ENCODE measurements around the gene C11orf21.

The C11orf21 gene

DNA sequence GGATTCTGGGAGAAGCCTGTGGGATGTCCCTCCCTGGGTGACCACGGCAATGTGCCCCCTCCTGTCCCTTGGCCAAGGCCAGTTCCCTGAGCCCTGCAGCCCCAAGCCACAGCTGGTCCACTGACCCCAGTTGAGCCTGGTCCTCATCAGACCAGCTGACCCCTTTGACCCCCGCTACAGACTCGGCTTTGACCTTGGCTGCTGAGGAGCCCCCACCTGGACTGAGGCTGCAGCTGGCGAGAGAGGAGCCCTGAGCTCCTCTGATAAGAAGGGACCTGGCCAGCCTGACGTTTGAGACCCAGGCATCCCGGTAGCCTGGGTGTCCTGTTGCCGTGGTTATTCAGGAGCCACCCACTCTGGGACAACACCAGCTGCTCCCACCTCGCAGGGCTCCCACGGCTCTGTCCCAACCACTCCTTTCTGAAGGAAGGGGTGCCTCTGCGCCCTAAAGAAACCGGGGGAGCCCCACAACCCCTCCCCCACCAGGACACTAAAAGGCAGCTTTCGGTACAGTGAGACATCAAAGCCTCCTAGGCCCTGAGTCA is 34.3 kb downstream of the C11orf21 start:
- no peak for DNase-seq
- Histone ChIP-seq H3K27ac (no peak overlapping the region), H3K27me3 (peaks cover 0 to 66% of the 10 kb centered on the region in 2 donors), H3K4me3 (no peak overlapping the region), H3K9me3 (no peaks in the 10 kb centered on the region), H3K36me3 (no peaks in the 10 kb centered on the region), H3K4me1 (peaks cover 0 to 27% (median 21%) of the 10 kb centered on the region in 4 donors)
- TF ChIP-seq, protein P1, sequence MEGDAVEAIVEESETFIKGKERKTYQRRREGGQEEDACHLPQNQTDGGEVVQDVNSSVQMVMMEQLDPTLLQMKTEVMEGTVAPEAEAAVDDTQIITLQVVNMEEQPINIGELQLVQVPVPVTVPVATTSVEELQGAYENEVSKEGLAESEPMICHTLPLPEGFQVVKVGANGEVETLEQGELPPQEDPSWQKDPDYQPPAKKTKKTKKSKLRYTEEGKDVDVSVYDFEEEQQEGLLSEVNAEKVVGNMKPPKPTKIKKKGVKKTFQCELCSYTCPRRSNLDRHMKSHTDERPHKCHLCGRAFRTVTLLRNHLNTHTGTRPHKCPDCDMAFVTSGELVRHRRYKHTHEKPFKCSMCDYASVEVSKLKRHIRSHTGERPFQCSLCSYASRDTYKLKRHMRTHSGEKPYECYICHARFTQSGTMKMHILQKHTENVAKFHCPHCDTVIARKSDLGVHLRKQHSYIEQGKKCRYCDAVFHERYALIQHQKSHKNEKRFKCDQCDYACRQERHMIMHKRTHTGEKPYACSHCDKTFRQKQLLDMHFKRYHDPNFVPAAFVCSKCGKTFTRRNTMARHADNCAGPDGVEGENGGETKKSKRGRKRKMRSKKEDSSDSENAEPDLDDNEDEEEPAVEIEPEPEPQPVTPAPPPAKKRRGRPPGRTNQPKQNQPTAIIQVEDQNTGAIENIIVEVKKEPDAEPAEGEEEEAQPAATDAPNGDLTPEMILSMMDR (IDR thresholded peaks at IDR 0.05), result no peak
- intact Hi-C loops (cut with DNase I; ENCODE audit: low total_unique reads), result no loop called here

DNA sequence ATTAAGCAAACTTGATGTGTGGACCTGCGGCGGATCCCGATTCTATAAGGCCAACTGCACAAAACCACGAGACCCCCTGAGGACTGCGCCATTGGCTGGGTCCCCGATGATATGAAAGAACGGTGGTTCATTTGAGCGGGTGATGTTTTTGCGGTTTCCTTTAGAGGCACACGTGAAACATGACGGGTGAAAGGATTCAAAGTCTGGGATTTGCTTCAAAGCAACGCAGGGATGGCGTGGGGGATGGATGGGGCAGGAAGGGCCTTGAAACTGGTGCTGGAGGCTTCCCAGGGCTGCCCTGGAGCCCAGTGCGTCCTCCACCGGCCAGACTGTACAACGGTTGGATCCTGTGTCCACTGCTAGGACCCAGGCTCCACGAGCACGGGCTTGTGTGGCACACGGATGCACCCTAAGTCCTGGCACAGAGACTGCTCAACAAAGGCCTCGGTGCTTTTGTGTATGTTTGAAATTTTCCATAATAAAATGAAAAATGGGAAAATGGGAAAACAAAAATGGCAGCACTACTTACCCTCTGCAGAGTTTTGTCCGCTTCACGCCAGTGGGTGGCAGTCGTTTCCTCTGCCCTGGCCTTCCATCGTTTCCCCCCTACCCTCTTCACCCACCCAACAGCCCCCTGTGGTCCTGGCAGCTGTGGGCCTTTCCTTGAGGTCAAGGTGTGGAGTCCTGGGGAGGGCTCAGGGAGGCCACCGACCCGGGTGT is 35.0 kb downstream of the C11orf21 start:
- DNase-seq, result no peak
- TF ChIP-seq, protein P1 (IDR thresholded peaks at IDR 0.05), result no peak
- H3K4me3 ChIP-seq, result no peak overlapping the region
- H3K4me1 ChIP-seq, result peaks cover 0 to 27% (median 21%) of the 10 kb centered on the region in 4 donors
- no peaks in the 10 kb centered on the region for H3K9me3 ChIP-seq
- H3K27ac ChIP-seq, result no peak overlapping the region
- peaks cover 0 to 64% of the 10 kb centered on the region in 2 donors for H3K27me3 ChIP-seq
- intact Hi-C loops (cut with DNase I; ENCODE audit: low total_unique reads), result no loop called here
- no peaks in the 10 kb centered on the region for H3K36me3 ChIP-seq

DNA sequence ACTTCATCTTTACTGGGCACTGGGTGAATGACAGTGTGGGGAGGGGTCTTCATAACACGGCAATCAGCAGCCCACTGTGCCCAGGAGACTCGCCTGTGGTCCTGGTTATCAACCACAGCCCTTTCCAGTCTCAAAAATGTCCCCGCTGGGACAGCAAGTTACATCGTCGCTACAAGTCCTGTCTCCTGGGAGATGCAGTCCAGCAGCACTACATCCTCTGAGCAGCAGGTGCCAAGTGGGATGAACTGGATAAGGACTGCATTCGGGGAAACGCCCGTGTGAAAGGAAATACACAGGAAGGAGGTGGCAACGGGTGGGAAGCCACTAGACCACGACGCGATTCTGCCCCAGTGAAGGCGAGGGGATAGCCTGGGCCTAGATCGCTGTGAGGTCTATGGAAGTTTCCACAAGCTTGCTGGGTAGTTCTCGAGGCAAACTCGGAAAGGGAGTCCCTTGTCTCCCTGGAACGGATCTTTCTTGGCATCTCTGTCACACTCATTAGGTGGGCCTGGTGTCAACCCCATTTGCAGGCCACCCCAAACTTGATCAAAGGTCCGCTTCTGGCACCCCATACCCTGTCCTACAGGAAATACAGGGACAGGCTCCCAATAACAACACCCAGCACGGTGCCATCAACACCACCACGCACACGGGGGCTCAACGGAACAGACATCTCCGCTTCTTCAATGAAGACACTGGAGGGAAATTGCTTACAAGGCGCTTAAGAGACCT is 35.7 kb downstream of the C11orf21 start:
- intact Hi-C loops (cut with DNase I; ENCODE audit: low total_unique reads), result no loop called here
- Histone ChIP-seq H3K4me3 (no peak overlapping the region), H3K27me3 (peaks cover 0 to 64% of the 10 kb centered on the region in 2 donors), H3K36me3 (no peaks in the 10 kb centered on the region), H3K4me1 (peaks cover 0 to 24% (median 21%) of the 10 kb centered on the region in 4 donors), H3K27ac (no peak overlapping the region), H3K9me3 (no peaks in the 10 kb centered on the region)
- TF ChIP-seq, protein P1 (IDR thresholded peaks at IDR 0.05), result no peak
- no peak for DNase-seq

DNA sequence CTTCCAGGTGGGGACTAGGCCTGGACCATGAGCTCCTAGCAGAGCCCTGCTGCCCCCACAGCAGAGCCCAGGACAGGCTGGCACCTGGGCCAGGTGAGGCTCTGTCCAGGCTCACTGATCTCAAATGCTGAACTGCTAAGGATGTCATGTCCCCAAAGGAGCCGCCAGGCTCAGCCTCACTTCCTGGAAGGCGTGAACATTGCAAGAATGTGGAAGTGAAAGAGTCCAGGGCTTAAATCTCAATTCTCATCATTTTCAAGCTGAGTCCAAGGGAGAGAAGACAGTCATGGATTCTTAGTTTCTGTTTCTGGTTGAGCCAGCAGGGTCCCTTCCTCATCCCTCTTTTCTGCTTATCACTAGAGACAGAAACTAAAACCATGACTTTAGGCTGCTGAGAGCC is 36.3 kb downstream of the C11orf21 start:
- TF ChIP-seq, protein P1 (IDR thresholded peaks at IDR 0.05), result no peak
- H3K27ac ChIP-seq, result no peak overlapping the region
- H3K4me3 ChIP-seq, result no peak overlapping the region
- no peak for DNase-seq
- H3K9me3 ChIP-seq, result no peaks in the 10 kb centered on the region
- intact Hi-C loops (cut with DNase I; ENCODE audit: low total_unique reads), result no loop called here
- H3K4me1 ChIP-seq, result peaks cover 0 to 20% (median 18%) of the 10 kb centered on the region in 4 donors
- H3K36me3 ChIP-seq, result no peaks in the 10 kb centered on the region
- H3K27me3 ChIP-seq, result peaks cover 0 to 64% of the 10 kb centered on the region in 2 donors

DNA sequence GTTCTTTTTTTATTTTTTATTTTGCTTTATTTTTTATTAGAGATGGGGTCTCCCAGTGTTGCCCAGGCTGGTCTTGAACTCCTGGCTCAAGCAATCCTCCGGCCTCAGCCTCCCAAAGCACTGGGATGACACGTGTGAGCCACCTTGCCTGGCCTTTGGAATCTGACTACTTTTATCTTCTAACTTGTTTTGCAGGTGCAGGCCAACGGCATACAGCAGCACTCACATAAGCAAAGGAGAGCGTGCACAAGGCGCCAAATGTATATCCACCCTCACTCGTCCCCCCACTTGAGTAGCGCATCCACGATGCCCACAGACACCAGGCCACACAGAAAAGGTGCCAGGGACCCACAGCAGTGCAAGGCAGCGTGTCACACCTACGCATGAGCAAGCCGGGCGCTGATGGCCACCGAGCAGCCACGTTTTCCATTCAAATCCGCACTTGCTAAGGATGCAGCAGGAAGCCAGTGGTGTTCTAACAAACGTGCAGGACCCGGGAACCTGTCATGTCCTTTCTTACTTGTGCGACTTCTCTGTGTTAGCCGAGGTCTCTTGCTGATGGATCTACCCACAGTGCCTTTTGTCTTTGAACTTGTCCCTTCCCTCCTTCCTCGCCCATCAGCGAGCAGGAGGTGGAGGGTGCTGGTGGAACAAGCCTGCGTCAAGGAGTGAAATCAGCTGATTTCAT is 37.2 kb downstream of the C11orf21 start:
- Histone ChIP-seq H3K27me3 (peaks cover 0 to 62% of the 10 kb centered on the region in 2 donors), H3K4me1 (peaks cover 0 to 11% (median 9%) of the 10 kb centered on the region in 4 donors), H3K36me3 (no peaks in the 10 kb centered on the region), H3K27ac (no peak overlapping the region), H3K4me3 (no peak overlapping the region), H3K9me3 (no peaks in the 10 kb centered on the region)
- intact Hi-C loops (cut with DNase I; ENCODE audit: low total_unique reads), result no loop called here
- TF ChIP-seq, protein P1 (IDR thresholded peaks at IDR 0.05), result no peak
- no peak for DNase-seq
